HG03342 (cell line): ENCODE data around the gene CMIP.

Experiments used
- ATAC-seq: cut with Tn5 transposase; IDR thresholded peaks from one replicate; pipeline ENCODE4 v1.9.1; 2021; ENCODE audit warnings: mild to moderate bottlenecking, moderate library complexity; ENCODE audit not compliant: unreplicated experiment

CMIP gene

GRCh38 chr16:81461243-81461642 lies 16.6 kb downstream of the CMIP start:
- no peak for ATAC-seq

GRCh38 chr16:81461766-81462165 lies 17.2 kb downstream of the CMIP start:
- ATAC-seq: no peak

- ATAC-seq: no peak
Measured at GRCh38 chr16:81462683-81463082, 18.1 kb downstream of the CMIP start.

- no peak for ATAC-seq
Measured at GRCh38 chr16:81463296-81463890, 18.8 kb downstream of the CMIP start.

GRCh38 chr16:81464279-81464678 lies 19.7 kb downstream of the CMIP start:
- ATAC-seq: no peak

- ATAC-seq: no peak
Measured at GRCh38 chr16:81465375-81465943, 20.9 kb downstream of the CMIP start.

GRCh38 chr16:81466356-81466980 lies 21.9 kb downstream of the CMIP start:
- no peak for ATAC-seq

- ATAC-seq: no peak
Measured at GRCh38 chr16:81467072-81467471, 22.5 kb downstream of the CMIP start.

- ATAC-seq: no peak
Measured at GRCh38 chr16:81467815-81468214, 23.2 kb downstream of the CMIP start.

GRCh38 chr16:81468269-81468902 lies 23.8 kb downstream of the CMIP start:
- no peak for ATAC-seq

- peak; percentile 15 for ATAC-seq
Measured at GRCh38 chr16:81469183-81469677, 24.6 kb downstream of the CMIP start.

- ATAC-seq: peak; percentile 64
Measured at GRCh38 chr16:81469710-81470535, 25.3 kb downstream of the CMIP start.

- no peak for ATAC-seq
Measured at GRCh38 chr16:81470796-81471636, 26.4 kb downstream of the CMIP start.

GRCh38 chr16:81471882-81472281 lies 27.3 kb downstream of the CMIP start:
- no peak for ATAC-seq

GRCh38 chr16:81472391-81472790 lies 27.8 kb downstream of the CMIP start:
- ATAC-seq: no peak

- ATAC-seq: no peak
Measured at GRCh38 chr16:81473066-81473488, 28.5 kb downstream of the CMIP start.

- no peak for ATAC-seq
Measured at GRCh38 chr16:81473558-81473957, 28.9 kb downstream of the CMIP start.

GRCh38 chr16:81473969-81474959 lies 29.7 kb downstream of the CMIP start:
- no peak for ATAC-seq
